ENCODE results near the gene MED17. TPM values are rescaled to one million over a fixed set of nuclear protein-coding genes. Genes with fewer than 3 reads are reported as not detected.

MED17 gene
- total RNA-seq, 1 donor from 2014 or later = 40.0 TPM

- Histone ChIP-seq H3K27me3 (ENCODE audit: insufficient read depth, low read length) (no peaks in the 10 kb centered on the region), H3K4me3 (ENCODE audit: insufficient read depth, low read depth, low read length) (no peak overlapping the region), H3K4me1 (ENCODE audit: insufficient read depth, low read length) (no peaks in the 10 kb centered on the region), H4K20me1 (ENCODE audit: insufficient read depth, low read length) (no peaks in the 10 kb centered on the region), H3K9me3 (ENCODE audit: insufficient read depth, low read depth, low read length) (no peaks in the 10 kb centered on the region), H3K27ac (ENCODE audit: low read depth, low read length) (no peak overlapping the region), H3K36me3 (ENCODE audit: insufficient read depth, low read length) (no peaks in the 10 kb centered on the region), H2AFZ (ENCODE audit: low read depth, low read length) (no peak overlapping the region), H3K79me2 (ENCODE audit: insufficient read depth, low read length) (no peaks in the 10 kb centered on the region), H3K4me2 (ENCODE audit: low read length) (no peak overlapping the region), H3K9ac (ENCODE audit: low read length) (no peak overlapping the region)
- Mint-ChIP-seq H3K4me1 (ENCODE audit: low read depth, unreplicated experiment) (no peaks in the 10 kb centered on the region), H3K4me3 (ENCODE audit: unreplicated experiment) (no peak overlapping the region), H3K36me3 (ENCODE audit: low read depth, unreplicated experiment) (no peaks in the 10 kb centered on the region), H3K9me3 (ENCODE audit: unreplicated experiment) (no peaks in the 10 kb centered on the region), H3K27me3 (ENCODE audit: low read depth, unreplicated experiment) (no peaks in the 10 kb centered on the region), H3K27ac (ENCODE audit: unreplicated experiment) (no peak overlapping the region)
- FAIRE-seq = no peak
- no peak for TF ChIP-seq EZH2 (IDR thresholded peaks at IDR 0.05; ENCODE audit: insufficient read depth, low read length)
- TF ChIP-seq CTCF (IDR thresholded peaks at IDR 0.05; ENCODE audit: insufficient read depth, low read depth, low read length) = no peak
- DNase-seq (ENCODE audit: low read depth) = no peak
Measured at GRCh38 chr11:93861808-93862207, 77.7 kb downstream of the MED17 start.

Other genes starting within 250 kb of the MED17 start
- gene SMCO4, start 240.9 kb upstream of the MED17 start, total RNA-seq = 29.3 and 36.6 TPM in 2 replicates
- gene CEP295, start 122.6 kb upstream of the MED17 start, total RNA-seq = 10.3 and 11.3 TPM in 2 replicates
- gene TAF1D, start 42.8 kb upstream of the MED17 start, total RNA-seq = 131 and 145 TPM in 2 replicates
- 12.7 and 14.8 TPM in 2 replicates for gene C11orf54, start 42.6 kb upstream of the MED17 start, total RNA-seq
- 0.19 and 0.45 TPM in 2 replicates for gene VSTM5, start 66.3 kb downstream of the MED17 start, total RNA-seq
- gene HEPHL1, start 237.1 kb downstream of the MED17 start, total RNA-seq = not detected in 2 replicates

Measured in astrocyte (in vitro differentiated cells and primary cell).